ENCODE results near the gene LTBP2. TPM values are rescaled to one million over a fixed set of nuclear protein-coding genes. Genes with fewer than 3 reads are reported as not detected.

The LTBP2 gene
- total and polyA plus RNA-seq, 2 of the 8 experiments (the other 6 are each of a cell fraction or from before 2014, with no cell fraction given): 0.48 to 0.89 TPM

DNA sequence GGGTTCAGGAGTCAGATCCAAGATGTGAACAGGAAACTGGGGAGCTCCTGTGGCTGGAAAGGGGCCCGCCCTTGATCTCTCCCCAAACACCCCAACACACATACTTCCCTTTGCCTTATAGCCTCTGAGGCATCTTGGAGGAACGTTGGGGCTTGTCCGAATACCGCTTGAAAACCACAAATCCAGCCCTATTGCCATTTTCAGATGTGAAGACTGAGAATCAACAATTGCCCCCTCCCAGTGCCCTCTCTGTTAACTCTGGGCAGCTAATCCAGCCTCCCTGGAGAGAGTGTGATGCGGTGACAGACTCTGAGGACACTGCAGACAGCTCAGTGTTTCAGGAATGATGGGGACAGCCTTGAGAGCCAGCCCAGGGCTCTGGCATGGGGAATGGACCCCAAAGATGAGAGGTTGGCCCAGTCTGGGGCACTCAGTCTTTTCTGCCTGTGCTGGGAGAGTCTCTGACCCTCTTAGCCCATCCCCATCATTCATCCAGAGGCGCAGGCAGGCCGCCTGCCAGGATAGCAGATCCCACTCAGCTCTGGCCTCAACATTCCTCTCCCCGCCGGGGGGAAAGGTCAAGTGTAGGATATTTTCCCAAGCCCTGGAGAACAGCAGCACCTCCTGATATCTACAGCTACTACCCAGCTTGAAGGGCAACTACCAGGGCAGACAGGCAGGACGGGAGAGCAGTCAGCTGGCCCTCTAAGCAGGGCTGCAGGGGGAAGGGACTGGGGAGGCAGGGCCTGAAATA, 24.6 kb upstream of the LTBP2 start (continued):
- TF ChIP-seq SP1 (IDR thresholded peaks at IDR 0.05; ENCODE audit: low read depth, low read length): no peak
- TF ChIP-seq, protein P1, sequence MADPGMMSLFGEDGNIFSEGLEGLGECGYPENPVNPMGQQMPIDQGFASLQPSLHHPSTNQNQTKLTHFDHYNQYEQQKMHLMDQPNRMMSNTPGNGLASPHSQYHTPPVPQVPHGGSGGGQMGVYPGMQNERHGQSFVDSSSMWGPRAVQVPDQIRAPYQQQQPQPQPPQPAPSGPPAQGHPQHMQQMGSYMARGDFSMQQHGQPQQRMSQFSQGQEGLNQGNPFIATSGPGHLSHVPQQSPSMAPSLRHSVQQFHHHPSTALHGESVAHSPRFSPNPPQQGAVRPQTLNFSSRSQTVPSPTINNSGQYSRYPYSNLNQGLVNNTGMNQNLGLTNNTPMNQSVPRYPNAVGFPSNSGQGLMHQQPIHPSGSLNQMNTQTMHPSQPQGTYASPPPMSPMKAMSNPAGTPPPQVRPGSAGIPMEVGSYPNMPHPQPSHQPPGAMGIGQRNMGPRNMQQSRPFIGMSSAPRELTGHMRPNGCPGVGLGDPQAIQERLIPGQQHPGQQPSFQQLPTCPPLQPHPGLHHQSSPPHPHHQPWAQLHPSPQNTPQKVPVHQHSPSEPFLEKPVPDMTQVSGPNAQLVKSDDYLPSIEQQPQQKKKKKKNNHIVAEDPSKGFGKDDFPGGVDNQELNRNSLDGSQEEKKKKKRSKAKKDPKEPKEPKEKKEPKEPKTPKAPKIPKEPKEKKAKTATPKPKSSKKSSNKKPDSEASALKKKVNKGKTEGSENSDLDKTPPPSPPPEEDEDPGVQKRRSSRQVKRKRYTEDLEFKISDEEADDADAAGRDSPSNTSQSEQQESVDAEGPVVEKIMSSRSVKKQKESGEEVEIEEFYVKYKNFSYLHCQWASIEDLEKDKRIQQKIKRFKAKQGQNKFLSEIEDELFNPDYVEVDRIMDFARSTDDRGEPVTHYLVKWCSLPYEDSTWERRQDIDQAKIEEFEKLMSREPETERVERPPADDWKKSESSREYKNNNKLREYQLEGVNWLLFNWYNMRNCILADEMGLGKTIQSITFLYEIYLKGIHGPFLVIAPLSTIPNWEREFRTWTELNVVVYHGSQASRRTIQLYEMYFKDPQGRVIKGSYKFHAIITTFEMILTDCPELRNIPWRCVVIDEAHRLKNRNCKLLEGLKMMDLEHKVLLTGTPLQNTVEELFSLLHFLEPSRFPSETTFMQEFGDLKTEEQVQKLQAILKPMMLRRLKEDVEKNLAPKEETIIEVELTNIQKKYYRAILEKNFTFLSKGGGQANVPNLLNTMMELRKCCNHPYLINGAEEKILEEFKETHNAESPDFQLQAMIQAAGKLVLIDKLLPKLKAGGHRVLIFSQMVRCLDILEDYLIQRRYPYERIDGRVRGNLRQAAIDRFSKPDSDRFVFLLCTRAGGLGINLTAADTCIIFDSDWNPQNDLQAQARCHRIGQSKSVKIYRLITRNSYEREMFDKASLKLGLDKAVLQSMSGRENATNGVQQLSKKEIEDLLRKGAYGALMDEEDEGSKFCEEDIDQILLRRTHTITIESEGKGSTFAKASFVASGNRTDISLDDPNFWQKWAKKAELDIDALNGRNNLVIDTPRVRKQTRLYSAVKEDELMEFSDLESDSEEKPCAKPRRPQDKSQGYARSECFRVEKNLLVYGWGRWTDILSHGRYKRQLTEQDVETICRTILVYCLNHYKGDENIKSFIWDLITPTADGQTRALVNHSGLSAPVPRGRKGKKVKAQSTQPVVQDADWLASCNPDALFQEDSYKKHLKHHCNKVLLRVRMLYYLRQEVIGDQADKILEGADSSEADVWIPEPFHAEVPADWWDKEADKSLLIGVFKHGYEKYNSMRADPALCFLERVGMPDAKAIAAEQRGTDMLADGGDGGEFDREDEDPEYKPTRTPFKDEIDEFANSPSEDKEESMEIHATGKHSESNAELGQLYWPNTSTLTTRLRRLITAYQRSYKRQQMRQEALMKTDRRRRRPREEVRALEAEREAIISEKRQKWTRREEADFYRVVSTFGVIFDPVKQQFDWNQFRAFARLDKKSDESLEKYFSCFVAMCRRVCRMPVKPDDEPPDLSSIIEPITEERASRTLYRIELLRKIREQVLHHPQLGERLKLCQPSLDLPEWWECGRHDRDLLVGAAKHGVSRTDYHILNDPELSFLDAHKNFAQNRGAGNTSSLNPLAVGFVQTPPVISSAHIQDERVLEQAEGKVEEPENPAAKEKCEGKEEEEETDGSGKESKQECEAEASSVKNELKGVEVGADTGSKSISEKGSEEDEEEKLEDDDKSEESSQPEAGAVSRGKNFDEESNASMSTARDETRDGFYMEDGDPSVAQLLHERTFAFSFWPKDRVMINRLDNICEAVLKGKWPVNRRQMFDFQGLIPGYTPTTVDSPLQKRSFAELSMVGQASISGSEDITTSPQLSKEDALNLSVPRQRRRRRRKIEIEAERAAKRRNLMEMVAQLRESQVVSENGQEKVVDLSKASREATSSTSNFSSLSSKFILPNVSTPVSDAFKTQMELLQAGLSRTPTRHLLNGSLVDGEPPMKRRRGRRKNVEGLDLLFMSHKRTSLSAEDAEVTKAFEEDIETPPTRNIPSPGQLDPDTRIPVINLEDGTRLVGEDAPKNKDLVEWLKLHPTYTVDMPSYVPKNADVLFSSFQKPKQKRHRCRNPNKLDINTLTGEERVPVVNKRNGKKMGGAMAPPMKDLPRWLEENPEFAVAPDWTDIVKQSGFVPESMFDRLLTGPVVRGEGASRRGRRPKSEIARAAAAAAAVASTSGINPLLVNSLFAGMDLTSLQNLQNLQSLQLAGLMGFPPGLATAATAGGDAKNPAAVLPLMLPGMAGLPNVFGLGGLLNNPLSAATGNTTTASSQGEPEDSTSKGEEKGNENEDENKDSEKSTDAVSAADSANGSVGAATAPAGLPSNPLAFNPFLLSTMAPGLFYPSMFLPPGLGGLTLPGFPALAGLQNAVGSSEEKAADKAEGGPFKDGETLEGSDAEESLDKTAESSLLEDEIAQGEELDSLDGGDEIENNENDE (IDR thresholded peaks at IDR 0.05; ENCODE audit: insufficient replicate concordance, low read length): no peak
- TF ChIP-seq GTF2F1 (IDR thresholded peaks at IDR 0.05; ENCODE audit: borderline replicate concordance, low read depth, low read length): no peak
- TF ChIP-seq JUN (IDR thresholded peaks at IDR 0.05; ENCODE audit: low read depth, low read length): no peak
- TF ChIP-seq KDM1A (IDR thresholded peaks at IDR 0.05; ENCODE audit: borderline replicate concordance, low read length): no peak
- no peak for TF ChIP-seq HDAC6 (IDR thresholded peaks at IDR 0.05; ENCODE audit: low read depth, low read length)

Measured in H1 (cell line).